Right atrium auricular region (tissue), 2 donors: ENCODE data around the gene KTN1. TPM values are rescaled to one million over a fixed set of nuclear protein-coding genes. Genes with fewer than 3 reads are reported as not detected.

Source experiments
- DNase-seq: peaks from one replicate; pipeline ENCODE4 v3.0.0-alpha.2; 2019; ENCODE audit warnings: low spot score
- H3K27ac ChIP-seq, 2 donors: fragments of 200-600 bp; sonication (generic); 1 replicate in 1 of 2; 2 replicates in 1 of 2; pipeline ENCODE4 v1.5.1; 2016 to 2019
- H3K27me3 ChIP-seq, 2 donors: fragments of 200-600 bp; sonication (generic); one replicate each; pipeline versions ENCODE4 v1.5.1 to v1.6.0; 2017 to 2019
- H3K36me3 ChIP-seq: fragments of 200-600 bp; sonication (generic); one replicate; pipeline ENCODE4 v1.5.1; 2016
- H3K4me1 ChIP-seq, 2 donors: fragments of 200-600 bp; sonication (generic); one replicate each; pipeline versions ENCODE4 v1.5.1 to v1.6.0; 2017 to 2019
- H3K4me3 ChIP-seq, 2 donors: fragments of 200-600 bp; sonication (generic); 1 replicate in 1 of 2; 2 replicates in 1 of 2; pipeline ENCODE4 v1.5.1; 2017 to 2019; ENCODE audit warnings: mild to moderate bottlenecking in 1 of 2, moderate library complexity in 1 of 2
- H3K9me3 ChIP-seq, 2 donors: fragments of 200-600 bp; sonication (generic); one replicate each; pipeline ENCODE4 v1.5.1; 2019
- total RNA-seq, 2 donors: library from RNA; depleted of rRNA; stranded (reverse); fragments of >200 nt; gene quantifications; one replicate each; pipeline ENCODE4 v1.1.0, GENCODE V29; 2016
- TF ChIP-seq, protein P1 (sequence below), 2 donors: fragments of 200-600 bp; sonication (generic); IDR thresholded peaks; one replicate each; pipeline ENCODE4 v1.5.1; 2019; ENCODE audit warnings: antibody characterized with exemption in 2 of 2

The KTN1 gene
- total RNA-seq, 2 donors from 2014 or later: 128 to 209 TPM

GRCh38 chr14:55546212-55546874 is 33.7 kb upstream of the KTN1 start:
- Histone ChIP-seq H3K27ac (no peak overlapping the region), H3K36me3 (no peaks in the 10 kb centered on the region), H3K4me3 (no peak overlapping the region), H3K9me3 (no peaks in the 10 kb centered on the region), H3K27me3 (no peaks in the 10 kb centered on the region), H3K4me1 (no peaks in the 10 kb centered on the region)
- TF ChIP-seq, protein P1, sequence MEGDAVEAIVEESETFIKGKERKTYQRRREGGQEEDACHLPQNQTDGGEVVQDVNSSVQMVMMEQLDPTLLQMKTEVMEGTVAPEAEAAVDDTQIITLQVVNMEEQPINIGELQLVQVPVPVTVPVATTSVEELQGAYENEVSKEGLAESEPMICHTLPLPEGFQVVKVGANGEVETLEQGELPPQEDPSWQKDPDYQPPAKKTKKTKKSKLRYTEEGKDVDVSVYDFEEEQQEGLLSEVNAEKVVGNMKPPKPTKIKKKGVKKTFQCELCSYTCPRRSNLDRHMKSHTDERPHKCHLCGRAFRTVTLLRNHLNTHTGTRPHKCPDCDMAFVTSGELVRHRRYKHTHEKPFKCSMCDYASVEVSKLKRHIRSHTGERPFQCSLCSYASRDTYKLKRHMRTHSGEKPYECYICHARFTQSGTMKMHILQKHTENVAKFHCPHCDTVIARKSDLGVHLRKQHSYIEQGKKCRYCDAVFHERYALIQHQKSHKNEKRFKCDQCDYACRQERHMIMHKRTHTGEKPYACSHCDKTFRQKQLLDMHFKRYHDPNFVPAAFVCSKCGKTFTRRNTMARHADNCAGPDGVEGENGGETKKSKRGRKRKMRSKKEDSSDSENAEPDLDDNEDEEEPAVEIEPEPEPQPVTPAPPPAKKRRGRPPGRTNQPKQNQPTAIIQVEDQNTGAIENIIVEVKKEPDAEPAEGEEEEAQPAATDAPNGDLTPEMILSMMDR (IDR thresholded peaks at IDR 0.05): no peak
- DNase-seq: no peak

DNA sequence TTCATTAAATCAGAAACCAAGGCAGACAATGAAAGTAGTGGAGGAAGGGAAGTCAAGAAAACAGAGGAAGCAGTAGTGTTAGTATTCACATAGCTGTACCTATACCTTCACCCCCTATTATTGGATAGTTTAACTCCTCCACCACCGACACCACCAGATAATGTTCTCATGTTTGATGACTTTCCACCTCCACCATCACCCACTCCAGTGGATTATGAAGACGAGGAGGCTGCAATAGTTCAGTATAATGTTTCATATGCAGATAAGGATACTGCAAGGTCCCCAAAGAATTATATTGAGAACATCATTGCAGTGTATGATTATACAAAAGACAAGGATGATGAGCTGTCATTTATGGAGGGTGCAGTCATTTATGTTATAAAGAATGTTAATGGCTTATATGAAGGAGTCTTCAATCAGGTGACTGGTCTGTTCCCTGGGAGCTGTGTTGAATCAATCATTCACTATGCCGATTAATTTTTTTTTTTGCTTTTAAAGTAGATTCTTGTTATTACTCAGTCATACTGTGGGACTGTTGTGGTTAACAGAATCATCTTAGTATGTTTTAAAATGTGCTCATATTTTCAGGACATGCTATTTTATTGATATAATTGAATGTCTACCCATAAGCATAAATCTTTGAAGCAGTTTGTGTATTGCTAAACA is 32.2 kb upstream of the KTN1 start:
- no peak overlapping the region for H3K4me3 ChIP-seq
- TF ChIP-seq, protein P1 (IDR thresholded peaks at IDR 0.05): no peak
- no peaks in the 10 kb centered on the region for H3K9me3 ChIP-seq
- no peak overlapping the region for H3K27ac ChIP-seq
- H3K4me1 ChIP-seq: no peaks in the 10 kb centered on the region
- H3K27me3 ChIP-seq: no peaks in the 10 kb centered on the region
- DNase-seq: no peak
- no peaks in the 10 kb centered on the region for H3K36me3 ChIP-seq

- H3K27me3 ChIP-seq: no peaks in the 10 kb centered on the region
- TF ChIP-seq, protein P1 (IDR thresholded peaks at IDR 0.05): no peak
Measured at GRCh38 chr14:55553791-55554190, 26.2 kb upstream of the KTN1 start.

DNA sequence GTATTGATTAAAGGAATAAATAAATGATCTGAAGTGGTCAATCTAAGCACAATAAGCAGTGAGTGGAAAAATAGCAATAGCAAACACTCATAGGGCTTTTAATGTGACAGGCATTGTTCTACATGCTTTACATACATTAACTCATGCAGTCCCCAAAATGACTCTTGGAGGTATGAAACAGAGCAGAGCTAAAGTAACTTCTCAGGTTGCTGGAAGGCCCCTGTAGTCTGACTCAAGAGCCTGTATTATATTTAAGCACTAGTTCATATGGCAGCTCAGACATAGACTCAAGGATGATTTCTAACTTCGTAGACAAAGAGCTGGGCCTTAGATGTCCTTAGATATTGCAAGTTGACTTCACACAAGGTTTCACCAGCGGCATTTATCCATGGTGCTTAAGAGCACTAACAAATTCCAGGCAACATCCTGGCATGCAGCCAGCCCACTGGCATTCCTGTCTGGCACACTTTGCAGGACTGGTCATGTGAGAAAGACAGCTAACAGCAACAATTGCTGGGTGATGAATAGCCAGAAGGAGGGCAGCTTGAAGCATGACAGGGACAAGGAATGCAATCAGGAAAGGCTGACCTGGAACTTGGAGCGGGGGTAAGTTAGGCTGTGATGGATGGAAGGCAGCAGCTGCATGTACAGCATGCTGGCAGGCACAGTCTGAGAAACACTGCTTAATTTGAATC is 22.9 kb upstream of the KTN1 start:
- Histone ChIP-seq H3K36me3 (no peaks in the 10 kb centered on the region), H3K4me1 (no peaks in the 10 kb centered on the region), H3K4me3 (no peak overlapping the region), H3K27ac (no peak overlapping the region), H3K9me3 (peaks cover 0 to 10% of the 10 kb centered on the region in 2 donors), H3K27me3 (no peaks in the 10 kb centered on the region)
- peak; percentile 67 for DNase-seq
- TF ChIP-seq, protein P1 (IDR thresholded peaks at IDR 0.05): no peak

More at GRCh38 chr14:55553791-55554190, 26.2 kb upstream of the KTN1 start:
- peaks cover 0 to 10% of the 10 kb centered on the region in 2 donors for H3K9me3 ChIP-seq
- no peak overlapping the region for H3K4me3 ChIP-seq
- no peak overlapping the region for H3K27ac ChIP-seq
- H3K4me1 ChIP-seq: no peaks in the 10 kb centered on the region
- no peaks in the 10 kb centered on the region for H3K36me3 ChIP-seq
- no peak for DNase-seq

GRCh38 chr14:55562135-55562534 is 17.9 kb upstream of the KTN1 start:
- Histone ChIP-seq H3K4me3 (no peak overlapping the region), H3K27me3 (no peaks in the 10 kb centered on the region), H3K36me3 (no peaks in the 10 kb centered on the region), H3K9me3 (no peaks in the 10 kb centered on the region), H3K27ac (no peak overlapping the region), H3K4me1 (no peaks in the 10 kb centered on the region)
- TF ChIP-seq, protein P1 (IDR thresholded peaks at IDR 0.05): no peak
- no peak for DNase-seq
